GM12878 (cell line): Measurements from ENCODE around the gene PRR11. TPM values are rescaled to one million over a fixed set of nuclear protein-coding genes. Genes with fewer than 3 reads are reported as not detected.
A peak's percentile ranks its signal among the peaks of the same experiment; 100 is the strongest.

ENCODE experiments used
- CBX3 ChIP-seq: fragments of 200-600 bp; sonication (generic); IDR thresholded peaks from 2 replicates; pipeline ENCODE4 v1.6.1; 2016; ENCODE audit warnings: low read depth, borderline replicate concordance
- FOXM1 ChIP-seq: IDR thresholded peaks from 2 replicates; pipeline ENCODE4 v1.6.1; 2012; ENCODE audit warnings: low read depth, mild to moderate bottlenecking, inconsistent platforms, low read length, moderate library complexity
- JUND ChIP-seq: IDR thresholded peaks from 2 replicates; pipeline ENCODE4 v1.6.1; 2012; ENCODE audit warnings: low read depth, mild to moderate bottlenecking, low read length, improper control_type of control experiment, moderate library complexity
- LARP7 ChIP-seq: fragments of 450-650 bp; IDR thresholded peaks from 2 replicates; pipeline ENCODE4 v1.6.1; 2017; ENCODE audit warnings: mild to moderate bottlenecking
- NRF1 ChIP-seq: conservative IDR thresholded peaks from 2 replicates; pipeline ENCODE4 v1.6.1; 2011; ENCODE audit warnings: mild to moderate bottlenecking, low read depth, low read length, improper control_type of control experiment
- PKNOX1 ChIP-seq: fragments of 450-650 bp; IDR thresholded peaks from 2 replicates; pipeline ENCODE4 v1.6.1; 2016; ENCODE audit warnings: mild to moderate bottlenecking
- POLR2AphosphoS2 ChIP-seq: IDR thresholded peaks from 2 replicates; pipeline ENCODE4 v1.6.1; 2011; ENCODE audit warnings: low read depth, mild to moderate bottlenecking, low read length, improper control_type of control experiment, moderate library complexity
- PRDM15 ChIP-seq: fragments of 450-650 bp; formaldehyde crosslinking; IDR thresholded peaks from 2 replicates; pipeline ENCODE4 v1.4.0; 2020; ENCODE audit warnings: mild to moderate bottlenecking, moderate library complexity
- SIN3A ChIP-seq: IDR thresholded peaks from 2 replicates; pipeline ENCODE4 v1.6.1; 2012; ENCODE audit warnings: low read depth, low read length, improper control_type of control experiment
- SMAD1 ChIP-seq: fragments of 450-650 bp; IDR thresholded peaks from 2 replicates; pipeline ENCODE4 v1.6.1; 2018; ENCODE audit warnings: mild to moderate bottlenecking, low read depth; ENCODE audit not compliant: partially characterized antibody
- SMARCA5 ChIP-seq: fragments of 450-650 bp; IDR thresholded peaks from 2 replicates; pipeline ENCODE4 v1.6.1; 2017; ENCODE audit warnings: mild to moderate bottlenecking
- SMC3 ChIP-seq: IDR thresholded peaks from 2 replicates; pipeline ENCODE4 v1.6.1; 2011; ENCODE audit warnings: low read length, improper control_type of control experiment, borderline replicate concordance
- STAT1 ChIP-seq: fragments of 450-650 bp; conservative IDR thresholded peaks from 2 replicates; pipeline ENCODE4 v1.6.1; 2014; ENCODE audit warnings: antibody characterized with exemption, mild to moderate bottlenecking
- SUPT20H ChIP-seq: IDR thresholded peaks from 2 replicates; pipeline ENCODE4 v1.6.1; 2011; ENCODE audit warnings: low read depth, mild to moderate bottlenecking, low read length, moderate library complexity, borderline replicate concordance; ENCODE audit not compliant: control insufficient read depth
- TCF3 ChIP-seq: IDR thresholded peaks from 2 replicates; pipeline ENCODE4 v1.6.1; 2012; ENCODE audit warnings: low read depth, mild to moderate bottlenecking, low read length, borderline replicate concordance; ENCODE audit not compliant: insufficient read depth
- YY1 ChIP-seq: IDR thresholded peaks from 2 replicates; pipeline ENCODE4 v1.6.1; 2011; ENCODE audit warnings: low read depth, mild to moderate bottlenecking, low read length
- ZBED1 ChIP-seq: IDR thresholded peaks from 2 replicates; pipeline ENCODE4 v1.6.1; 2016; ENCODE audit warnings: borderline replicate concordance
- ZNF274 ChIP-seq: IDR thresholded peaks from one replicate; pipeline ENCODE4 v1.8.0; 2011; ENCODE audit not compliant: insufficient read length, insufficient read depth
- ZZZ3 ChIP-seq: IDR thresholded peaks from 2 replicates; pipeline ENCODE4 v1.6.1; 2011; ENCODE audit warnings: low read depth; ENCODE audit not compliant: control insufficient read depth, insufficient read length
- polyA plus RNA-seq, 11 experiments: library from polyadenylated mRNA; depleted of rRNA in 4 of 11; unstranded in 6 of 11; stranded (reverse) in 5 of 11; fragments of >200 nt; fragmentation: Nextera tagmentation in 4 of 11; fragmentation: Illumina TruSeq in 1 of 11; extraction: Ambion mirVana in 4 of 11; extraction: Trizol in 1 of 11; gene quantifications; 1 replicate in 1 of 11; 2 replicates in 10 of 11; pipeline versions ENCODE4 v1.2.1 to v1.2.3, GENCODE V29; 2011 to 2016; ENCODE audit warnings: inconsistent platforms in 2 of 11, missing spikeins in 2 of 11, low read depth in 1 of 11
- total RNA-seq, 4 experiments: library from RNA; depleted of rRNA in 3 of 4; stranded (reverse); fragments of >200 nt in 3 of 4; fragmentation: Illumina TruSeq in 1 of 4; extraction: Trizol in 1 of 4; gene quantifications; 2 replicates each; pipeline versions ENCODE4 v1.2.1 to v1.2.3, GENCODE V29; 2013 to 2021
- TF ChIP-seq, protein P1 (sequence below): fragments of 450-650 bp; IDR thresholded peaks from 2 replicates; pipeline ENCODE4 v1.6.1; 2018; ENCODE audit warnings: mild to moderate bottlenecking, low read depth, moderate library complexity; ENCODE audit not compliant: partially characterized antibody
- TF ChIP-seq, protein P2 (sequence below): fragments of 450-650 bp; IDR thresholded peaks from 2 replicates; pipeline ENCODE4 v1.6.1; 2016; ENCODE audit warnings: mild to moderate bottlenecking

The PRR11 gene
- total and polyA plus RNA-seq, 10 of the 15 experiments (the other 5 are each of a cell fraction or from before 2014, with no cell fraction given): 20.8 to 97.0 (median 48.3) TPM

GRCh38 chr17:59154721-59155438, 666 bp upstream of the PRR11 start, which contains the start of gene SKA2 (continued):
- TF ChIP-seq SUPT20H: no peak
- TF ChIP-seq PRDM15: no peak
- TF ChIP-seq STAT1: no peak
- no peak for TF ChIP-seq CBX3
- TF ChIP-seq SIN3A: peak; percentile 31; the same call in 1 of the 2 replicates
- peak; percentile 93 for TF ChIP-seq YY1
- TF ChIP-seq, protein P1, sequence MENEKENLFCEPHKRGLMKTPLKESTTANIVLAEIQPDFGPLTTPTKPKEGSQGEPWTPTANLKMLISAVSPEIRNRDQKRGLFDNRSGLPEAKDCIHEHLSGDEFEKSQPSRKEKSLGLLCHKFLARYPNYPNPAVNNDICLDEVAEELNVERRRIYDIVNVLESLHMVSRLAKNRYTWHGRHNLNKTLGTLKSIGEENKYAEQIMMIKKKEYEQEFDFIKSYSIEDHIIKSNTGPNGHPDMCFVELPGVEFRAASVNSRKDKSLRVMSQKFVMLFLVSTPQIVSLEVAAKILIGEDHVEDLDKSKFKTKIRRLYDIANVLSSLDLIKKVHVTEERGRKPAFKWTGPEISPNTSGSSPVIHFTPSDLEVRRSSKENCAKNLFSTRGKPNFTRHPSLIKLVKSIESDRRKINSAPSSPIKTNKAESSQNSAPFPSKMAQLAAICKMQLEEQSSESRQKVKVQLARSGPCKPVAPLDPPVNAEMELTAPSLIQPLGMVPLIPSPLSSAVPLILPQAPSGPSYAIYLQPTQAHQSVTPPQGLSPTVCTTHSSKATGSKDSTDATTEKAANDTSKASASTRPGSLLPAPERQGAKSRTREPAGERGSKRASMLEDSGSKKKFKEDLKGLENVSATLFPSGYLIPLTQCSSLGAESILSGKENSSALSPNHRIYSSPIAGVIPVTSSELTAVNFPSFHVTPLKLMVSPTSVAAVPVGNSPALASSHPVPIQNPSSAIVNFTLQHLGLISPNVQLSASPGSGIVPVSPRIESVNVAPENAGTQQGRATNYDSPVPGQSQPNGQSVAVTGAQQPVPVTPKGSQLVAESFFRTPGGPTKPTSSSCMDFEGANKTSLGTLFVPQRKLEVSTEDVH: peak; percentile 89
- TF ChIP-seq TCF3: no peak
- TF ChIP-seq JUND: no peak
- TF ChIP-seq SMAD1: no peak
- no peak for TF ChIP-seq ZBED1
- no peak for TF ChIP-seq NRF1
- no peak for TF ChIP-seq LARP7
- TF ChIP-seq FOXM1: peak; percentile 77; the same call in 1 of the 2 replicates
- no peak for TF ChIP-seq SMC3
- no peak for TF ChIP-seq ZNF274
- TF ChIP-seq PKNOX1: peak; percentile 98
- TF ChIP-seq POLR2AphosphoS2: no peak
- TF ChIP-seq ZZZ3: no peak
- no peak for TF ChIP-seq SMARCA5
- TF ChIP-seq, protein P2, sequence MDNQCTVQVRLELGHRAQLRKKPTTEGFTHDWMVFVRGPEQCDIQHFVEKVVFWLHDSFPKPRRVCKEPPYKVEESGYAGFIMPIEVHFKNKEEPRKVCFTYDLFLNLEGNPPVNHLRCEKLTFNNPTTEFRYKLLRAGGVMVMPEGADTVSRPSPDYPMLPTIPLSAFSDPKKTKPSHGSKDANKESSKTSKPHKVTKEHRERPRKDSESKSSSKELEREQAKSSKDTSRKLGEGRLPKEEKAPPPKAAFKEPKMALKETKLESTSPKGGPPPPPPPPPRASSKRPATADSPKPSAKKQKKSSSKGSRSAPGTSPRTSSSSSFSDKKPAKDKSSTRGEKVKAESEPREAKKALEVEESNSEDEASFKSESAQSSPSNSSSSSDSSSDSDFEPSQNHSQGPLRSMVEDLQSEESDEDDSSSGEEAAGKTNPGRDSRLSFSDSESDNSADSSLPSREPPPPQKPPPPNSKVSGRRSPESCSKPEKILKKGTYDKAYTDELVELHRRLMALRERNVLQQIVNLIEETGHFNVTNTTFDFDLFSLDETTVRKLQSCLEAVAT: peak; percentile 85
